ENCODE data around the gene SLC6A6.
A peak's percentile ranks its signal among the peaks of the same experiment; 100 is the strongest.
"Not testable (repeated sequence)": the region's sequence is repeated elsewhere in the genome, so short reads cannot be mapped to it uniquely, and the experiment has no call there.

SLC6A6 gene

DNA sequence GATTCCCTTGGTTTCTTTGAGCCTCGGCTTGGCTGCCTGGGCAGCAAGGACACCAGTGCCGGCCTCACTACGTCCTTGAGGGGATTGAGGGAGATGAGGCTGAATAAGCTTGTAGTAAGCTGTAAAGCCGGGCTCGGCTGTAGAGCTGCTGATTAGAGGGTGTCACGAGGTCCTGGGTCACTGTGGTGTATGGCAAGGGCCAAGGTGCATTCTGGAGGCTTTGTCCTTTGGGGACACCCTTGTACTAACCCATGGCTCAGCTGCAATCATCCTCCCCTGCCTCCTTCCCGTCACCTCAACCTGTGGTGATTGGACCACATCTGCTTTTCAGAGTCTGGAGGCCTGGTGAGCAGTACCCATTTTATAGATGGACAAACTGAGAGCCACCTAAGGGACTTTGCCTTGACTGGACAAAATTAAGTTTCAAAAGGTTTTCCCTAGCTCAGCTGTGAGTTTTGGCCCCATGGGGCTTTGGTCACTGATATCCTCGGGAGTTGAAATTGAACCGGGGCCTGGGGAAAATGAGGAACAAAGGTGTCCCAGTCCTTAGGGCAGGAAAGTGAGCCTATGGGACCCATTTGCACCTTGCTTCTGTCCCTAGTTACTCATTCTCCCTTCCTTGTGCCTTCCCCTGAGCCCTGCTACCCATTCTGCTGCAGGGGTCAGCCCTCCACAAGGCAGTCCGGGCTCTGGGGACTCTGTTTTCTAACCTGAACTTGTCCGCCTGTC lies 2.4 kb downstream of the SLC6A6 start:
- TF ChIP-seq CTCF (IDR thresholded peaks at IDR 0.05; ENCODE audit: borderline replicate concordance, insufficient read depth, low read depth, low read length) = no peak
- H3K4me3 ChIP-seq (ENCODE audit: low read depth, low read length) = peak overlapping the region; percentile 88

DNA sequence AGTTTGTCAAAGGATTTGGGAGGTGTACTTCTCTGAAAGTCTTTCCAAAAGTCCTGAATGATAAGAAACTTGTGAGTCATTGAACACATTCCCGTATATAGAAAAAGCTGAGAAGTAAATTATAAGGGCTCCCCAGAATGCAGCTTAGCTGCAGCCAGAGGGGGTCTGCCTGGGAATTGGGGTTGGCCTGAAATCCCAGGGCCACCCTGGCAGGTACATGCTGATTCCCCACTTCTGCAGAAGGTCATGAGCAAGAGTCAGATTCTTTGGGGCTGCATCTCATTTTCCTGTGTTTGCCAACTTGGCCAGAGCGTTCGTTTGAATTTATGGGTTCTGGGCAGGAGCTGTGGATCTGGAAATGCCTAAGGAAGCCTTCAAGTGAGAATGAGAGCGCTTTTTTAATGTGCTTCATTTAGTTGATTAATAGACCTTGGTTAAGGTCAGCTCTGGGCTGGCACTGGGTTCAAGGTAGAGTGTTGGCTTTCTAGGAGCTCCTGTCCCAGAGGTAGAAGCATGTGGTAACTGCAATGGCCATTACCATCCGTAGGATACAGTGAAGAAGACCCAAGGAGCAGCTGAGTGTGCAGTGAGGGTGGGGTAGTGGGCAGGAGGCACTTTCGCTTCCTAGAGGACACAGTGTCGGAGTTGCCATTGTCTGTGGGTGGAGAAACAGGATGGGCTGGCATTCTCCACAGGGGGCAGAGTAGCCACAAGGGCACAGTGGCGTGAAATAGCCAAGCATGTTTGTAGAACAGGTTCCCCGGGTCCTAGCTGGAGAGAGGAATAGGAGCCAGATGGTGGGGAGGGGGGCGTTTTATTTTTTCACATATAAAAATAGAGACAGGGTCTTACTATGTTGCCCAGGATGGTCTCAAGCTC lies 3.2 kb downstream of the SLC6A6 start:
- 0 out of 2 replicates have a peak, but pooled peaks have one; percentile 6 for TF ChIP-seq CTCF (IDR thresholded peaks at IDR 0.05; ENCODE audit: borderline replicate concordance, insufficient read depth, low read depth, low read length)
- H3K4me3 ChIP-seq (ENCODE audit: low read depth, low read length) = peak overlapping the region; percentile 88

DNA sequence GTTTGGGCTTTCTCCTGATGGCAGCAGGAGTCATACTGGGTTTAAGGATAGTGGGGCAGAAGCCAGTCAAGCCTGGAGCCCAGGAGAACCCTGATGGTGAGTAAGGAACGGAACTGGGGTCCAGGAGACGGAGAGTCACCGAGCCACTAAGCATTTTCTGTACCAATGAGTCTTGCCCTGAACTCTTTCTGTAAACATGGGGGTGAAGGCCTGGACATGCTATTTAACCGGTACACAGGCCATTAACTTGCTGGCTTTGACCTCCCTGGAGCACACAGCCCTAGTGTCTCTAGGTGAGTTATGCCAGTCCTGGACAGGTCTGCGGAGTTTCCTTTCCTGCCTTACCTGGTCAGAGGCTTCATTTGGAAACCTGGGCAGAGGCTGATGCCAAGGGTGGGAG lies 3.9 kb downstream of the SLC6A6 start:
- TF ChIP-seq CTCF (IDR thresholded peaks at IDR 0.05; ENCODE audit: borderline replicate concordance, insufficient read depth, low read depth, low read length) = no peak
- H3K4me3 ChIP-seq (ENCODE audit: low read depth, low read length) = no peak overlapping the region

GRCh38 chr3:14406766-14407165 lies 4.4 kb downstream of the SLC6A6 start:
- H3K4me3 ChIP-seq (ENCODE audit: low read depth, low read length) = no peak overlapping the region
- TF ChIP-seq CTCF (IDR thresholded peaks at IDR 0.05; ENCODE audit: borderline replicate concordance, insufficient read depth, low read depth, low read length) = no peak

- TF ChIP-seq CTCF (IDR thresholded peaks at IDR 0.05; ENCODE audit: borderline replicate concordance, insufficient read depth, low read depth, low read length) = no peak
- H3K4me3 ChIP-seq (ENCODE audit: low read depth, low read length) = no peak overlapping the region
Measured at GRCh38 chr3:14407203-14407602, 4.8 kb downstream of the SLC6A6 start.

GRCh38 chr3:14409779-14410063 lies 7.3 kb downstream of the SLC6A6 start:
- H3K4me3 ChIP-seq (ENCODE audit: low read depth, low read length) = not testable (repeated sequence)

GRCh38 chr3:14410106-14410502 lies 7.7 kb downstream of the SLC6A6 start:
- TF ChIP-seq CTCF (IDR thresholded peaks at IDR 0.05; ENCODE audit: borderline replicate concordance, insufficient read depth, low read depth, low read length) = no peak
- no peak overlapping the region for H3K4me3 ChIP-seq (ENCODE audit: low read depth, low read length)
